Fibroblast of lung (primary cell): ENCODE data around the gene USP1. TPM values are rescaled to one million over a fixed set of nuclear protein-coding genes. Genes with fewer than 3 reads are reported as not detected.
A peak's percentile ranks its signal among the peaks of the same experiment; 100 is the strongest.

Experiments
- DNase-seq, 2 donors: peaks; one replicate each; pipeline versions ENCODE4 v3.0.0 to v3.0.0-alpha.2; 2010; ENCODE audit warnings: low read depth in 2 of 2
- H2AFZ ChIP-seq: 2 replicates; pipeline ENCODE4 v1.5.1; 2012; ENCODE audit warnings: low read length, control low read depth, inconsistent platforms
- H3K27ac ChIP-seq: 2 replicates; pipeline ENCODE4 v1.5.1; 2011; ENCODE audit warnings: low read length, control low read depth; ENCODE audit not compliant: insufficient read depth
- H3K27me3 ChIP-seq: 2 replicates; pipeline ENCODE4 v1.5.1; 2011; ENCODE audit warnings: mild to moderate bottlenecking, low read length; ENCODE audit not compliant: control insufficient read depth, insufficient read depth
- H3K36me3 ChIP-seq: 2 replicates; pipeline ENCODE4 v1.5.1; 2011; ENCODE audit warnings: low read length; ENCODE audit not compliant: control insufficient read depth, insufficient read depth
- H3K4me1 ChIP-seq: 2 replicates; pipeline ENCODE4 v1.5.1; 2011; ENCODE audit warnings: low read length; ENCODE audit not compliant: control insufficient read depth, insufficient read depth; ENCODE audit errors: extremely low read depth
- H3K4me2 ChIP-seq: 2 replicates; pipeline ENCODE4 v1.5.1; 2011; ENCODE audit warnings: low read length, control low read depth; ENCODE audit not compliant: insufficient read depth; ENCODE audit errors: extremely low read depth
- H3K4me3 ChIP-seq, 4 experiments: fragments of 200-600 bp in 1 of 4; sonication (generic) in 1 of 4; replicated peaks in 1 of 4; 2 replicates each; pipeline ENCODE4 v1.5.1; 2011 to 2016; ENCODE audit warnings: low read length in 4 of 4, low read depth in 3 of 4, mild to moderate bottlenecking in 3 of 4, control low read depth in 2 of 4, inconsistent platforms in 1 of 4, mixed read lengths in 1 of 4; ENCODE audit not compliant: insufficient read depth in 1 of 4; ENCODE audit errors: control extremely low read depth in 1 of 4
- H3K79me2 ChIP-seq: 2 replicates; pipeline ENCODE4 v1.5.1; 2012; ENCODE audit warnings: mild to moderate bottlenecking, low read length, inconsistent platforms; ENCODE audit not compliant: control insufficient read depth, insufficient read depth
- H3K9ac ChIP-seq: 2 replicates; pipeline ENCODE4 v1.5.1; 2011; ENCODE audit warnings: mild to moderate bottlenecking, low read length, control low read depth; ENCODE audit not compliant: insufficient read depth
- H3K9me3 ChIP-seq: 2 replicates; pipeline ENCODE4 v1.5.1; 2012; ENCODE audit warnings: low read depth, low read length; ENCODE audit not compliant: control insufficient read depth, insufficient read depth
- H4K20me1 ChIP-seq: 2 replicates; pipeline ENCODE4 v1.5.1; 2011; ENCODE audit warnings: low read length; ENCODE audit not compliant: control insufficient read depth, insufficient read depth; ENCODE audit errors: extremely low read depth
- CTCF ChIP-seq, 2 donors: IDR thresholded peaks in 1 of 2; conservative IDR thresholded peaks in 1 of 2; 1 replicate in 1 of 2; 2 replicates in 1 of 2; pipeline ENCODE4 v1.5.1; 2011 to 2012; ENCODE audit warnings: low read length in 2 of 2, control low read depth in 1 of 2, inconsistent platforms in 1 of 2, low read depth in 1 of 2, mild to moderate bottlenecking in 1 of 2
- EZH2 ChIP-seq: IDR thresholded peaks from 2 replicates; pipeline ENCODE4 v1.5.1; 2012; ENCODE audit warnings: low read length, control low read depth, mild to moderate bottlenecking; ENCODE audit errors: missing control alignments
- polyA plus RNA-seq, 2 donors: library from polyadenylated mRNA; depleted of rRNA in 1 of 2; stranded (reverse) in 1 of 2; unstranded in 1 of 2; fragments of >200 nt; gene quantifications; 2 replicates each; pipeline ENCODE4 v1.2.1, GENCODE V29; 2011 to 2012; ENCODE audit warnings: missing spikeins in 1 of 2
- total RNA-seq: library from RNA; depleted of rRNA; stranded (reverse); fragments of >200 nt; gene quantifications from 2 replicates; pipeline ENCODE4 v1.2.1, GENCODE V29; 2014

Gene USP1
- total and polyA plus RNA-seq, 2 donors (not counting 1 experiment from before 2014, with no cell fraction given), result 17.3 to 19.5 TPM

- no peak overlapping the region for H3K4me2 ChIP-seq
- H3K4me1 ChIP-seq, result peaks cover 3% of the 10 kb centered on the region
- no peaks in the 10 kb centered on the region for H3K36me3 ChIP-seq
- no peaks in the 10 kb centered on the region for H3K9me3 ChIP-seq
- H4K20me1 ChIP-seq, result no peaks in the 10 kb centered on the region
- TF ChIP-seq CTCF (conservative IDR thresholded peaks at IDR 0.05 in 1 of 2, IDR thresholded peaks at IDR 0.05 in 1 of 2; ENCODE audit: low read depth in 1 of 2, low read length in 2 of 2), result no peak
- TF ChIP-seq EZH2, result no peak
- no peak overlapping the region for H3K9ac ChIP-seq
- H3K79me2 ChIP-seq, result no peaks in the 10 kb centered on the region
- peaks cover 3% of the 10 kb centered on the region for H3K27me3 ChIP-seq
- DNase-seq, result no peak
- H2AFZ ChIP-seq, result no peak overlapping the region
- H3K4me3 ChIP-seq, result no peak overlapping the region
- H3K27ac ChIP-seq, result no peak overlapping the region
These were observed 10.1 kb upstream of the USP1 start for GRCh38 chr1:62426794-62427193.

- peaks cover 3% of the 10 kb centered on the region for H3K27me3 ChIP-seq
- H3K9me3 ChIP-seq, result no peaks in the 10 kb centered on the region
- H3K27ac ChIP-seq, result no peak overlapping the region
- no peaks in the 10 kb centered on the region for H4K20me1 ChIP-seq
- no peak overlapping the region for H3K4me2 ChIP-seq
- peaks cover 3% of the 10 kb centered on the region for H3K4me1 ChIP-seq
- H3K79me2 ChIP-seq, result no peaks in the 10 kb centered on the region
- H3K4me3 ChIP-seq, result no peak overlapping the region
- peak in 1 of 2 donors; percentile 38 for DNase-seq
- H3K9ac ChIP-seq, result no peak overlapping the region
- H3K36me3 ChIP-seq, result no peaks in the 10 kb centered on the region
- no peak overlapping the region for H2AFZ ChIP-seq
- TF ChIP-seq CTCF (conservative IDR thresholded peaks at IDR 0.05 in 1 of 2, IDR thresholded peaks at IDR 0.05 in 1 of 2; ENCODE audit: low read depth in 1 of 2, low read length in 2 of 2) (no peak), EZH2 (no peak)
These were observed 8.5 kb upstream of the USP1 start for GRCh38 chr1:62428351-62428750.

GRCh38 chr1:62429581-62429980, 7.3 kb upstream of the USP1 start:
- Histone ChIP-seq H3K36me3 (no peaks in the 10 kb centered on the region), H3K9me3 (no peaks in the 10 kb centered on the region), H3K27me3 (peaks cover 3% of the 10 kb centered on the region), H3K4me1 (peaks cover under 1% of the 10 kb centered on the region), H3K79me2 (no peaks in the 10 kb centered on the region), H3K9ac (no peak overlapping the region), H2AFZ (no peak overlapping the region), H4K20me1 (no peaks in the 10 kb centered on the region), H3K4me3 (no peak overlapping the region), H3K4me2 (no peak overlapping the region), H3K27ac (no peak overlapping the region)
- no peak for TF ChIP-seq CTCF (conservative IDR thresholded peaks at IDR 0.05 in 1 of 2, IDR thresholded peaks at IDR 0.05 in 1 of 2; ENCODE audit: low read depth in 1 of 2, low read length in 2 of 2)
- no peak for TF ChIP-seq EZH2
- DNase-seq, result no peak
